ENCODE measurements around the gene CWC22.
"Not testable (repeated sequence)": the region's sequence is repeated elsewhere in the genome, so short reads cannot be mapped to it uniquely, and the experiment has no call there.

CWC22 gene

GRCh38 chr2:179990676-179991317 is 16.3 kb downstream of the CWC22 start:
- no peak for DNase-seq
- Mint-ChIP-seq H3K27ac (peak overlapping the region; percentile 73), H3K9me3 (no peaks in the 10 kb centered on the region), H3K4me1 (ENCODE audit: low read depth) (peaks cover 50% of the 10 kb centered on the region), H3K36me3 (ENCODE audit: low read depth) (peaks cover 74% of the 10 kb centered on the region), H3K4me3 (no peak overlapping the region), H3K27me3 (no peaks in the 10 kb centered on the region)

- Mint-ChIP-seq H3K4me3 (no peak overlapping the region), H3K27ac (no peak overlapping the region), H3K36me3 (ENCODE audit: low read depth) (peaks cover 90% of the 10 kb centered on the region), H3K27me3 (no peaks in the 10 kb centered on the region), H3K4me1 (ENCODE audit: low read depth) (peaks cover 40% of the 10 kb centered on the region), H3K9me3 (no peaks in the 10 kb centered on the region)
- no peak for DNase-seq
Measured at GRCh38 chr2:179987916-179988315, 19.2 kb downstream of the CWC22 start.

GRCh38 chr2:179985163-179985820 is 21.8 kb downstream of the CWC22 start:
- Mint-ChIP-seq H3K9me3 (no peaks in the 10 kb centered on the region), H3K36me3 (ENCODE audit: low read depth) (peaks cover 87% of the 10 kb centered on the region), H3K27ac (no peak overlapping the region), H3K4me1 (ENCODE audit: low read depth) (peaks cover 15% of the 10 kb centered on the region), H3K27me3 (no peaks in the 10 kb centered on the region), H3K4me3 (no peak overlapping the region)
- no peak for DNase-seq

GRCh38 chr2:179983250-179983932 is 23.7 kb downstream of the CWC22 start:
- Mint-ChIP-seq H3K36me3 (ENCODE audit: low read depth) (peaks cover 96% of the 10 kb centered on the region), H3K4me1 (ENCODE audit: low read depth) (peaks cover 10% of the 10 kb centered on the region), H3K9me3 (no peaks in the 10 kb centered on the region), H3K4me3 (no peak overlapping the region), H3K27me3 (no peaks in the 10 kb centered on the region), H3K27ac (no peak overlapping the region)
- no peak for DNase-seq

- Mint-ChIP-seq H3K36me3 (ENCODE audit: low read depth) (peaks cover 89% of the 10 kb centered on the region), H3K27ac (no peak overlapping the region), H3K4me1 (ENCODE audit: low read depth) (peaks cover 11% of the 10 kb centered on the region), H3K9me3 (no peaks in the 10 kb centered on the region), H3K27me3 (no peaks in the 10 kb centered on the region), H3K4me3 (no peak overlapping the region)
- DNase-seq: no peak
Measured at GRCh38 chr2:179981085-179981484, 26.0 kb downstream of the CWC22 start.

- H3K27ac Mint-ChIP-seq: no peak overlapping the region
- H3K4me3 Mint-ChIP-seq: no peak overlapping the region
- H3K9me3 Mint-ChIP-seq: no peaks in the 10 kb centered on the region
- H3K4me1 Mint-ChIP-seq (ENCODE audit: low read depth): peaks cover 4% of the 10 kb centered on the region
- H3K27me3 Mint-ChIP-seq: no peaks in the 10 kb centered on the region
- no peak for DNase-seq
- H3K36me3 Mint-ChIP-seq (ENCODE audit: low read depth): peaks cover 81% of the 10 kb centered on the region
Measured at GRCh38 chr2:179974761-179975160, 32.3 kb downstream of the CWC22 start.

GRCh38 chr2:179966778-179967394 is 40.2 kb downstream of the CWC22 start:
- no peak overlapping the region for H3K4me3 Mint-ChIP-seq
- no peak for DNase-seq
- no peaks in the 10 kb centered on the region for H3K9me3 Mint-ChIP-seq
- peak overlapping the region; percentile 11 for H3K27ac Mint-ChIP-seq
- H3K27me3 Mint-ChIP-seq: no peaks in the 10 kb centered on the region
- H3K36me3 Mint-ChIP-seq (ENCODE audit: low read depth): peaks cover 82% of the 10 kb centered on the region
- peaks cover 9% of the 10 kb centered on the region for H3K4me1 Mint-ChIP-seq (ENCODE audit: low read depth)

- no peak overlapping the region for H3K4me3 Mint-ChIP-seq
- peaks cover 9% of the 10 kb centered on the region for H3K4me1 Mint-ChIP-seq (ENCODE audit: low read depth)
- no peaks in the 10 kb centered on the region for H3K9me3 Mint-ChIP-seq
- H3K27me3 Mint-ChIP-seq: no peaks in the 10 kb centered on the region
- DNase-seq: no peak
- H3K27ac Mint-ChIP-seq: no peak overlapping the region
- H3K36me3 Mint-ChIP-seq (ENCODE audit: low read depth): peaks cover 81% of the 10 kb centered on the region
Measured at GRCh38 chr2:179965291-179966258, 41.5 kb downstream of the CWC22 start.

- no peaks in the 10 kb centered on the region for H3K27me3 Mint-ChIP-seq
- no peaks in the 10 kb centered on the region for H3K9me3 Mint-ChIP-seq
- peak overlapping the region; percentile 76 for H3K27ac Mint-ChIP-seq
- no peak for DNase-seq
- no peak overlapping the region for H3K4me3 Mint-ChIP-seq
- H3K4me1 Mint-ChIP-seq (ENCODE audit: low read depth): peaks cover 9% of the 10 kb centered on the region
- peaks cover 78% of the 10 kb centered on the region for H3K36me3 Mint-ChIP-seq (ENCODE audit: low read depth)
Measured at GRCh38 chr2:179963626-179964025, 43.5 kb downstream of the CWC22 start.

GRCh38 chr2:179958251-179958650 is 48.8 kb downstream of the CWC22 start:
- not testable (repeated sequence) for H3K9me3 Mint-ChIP-seq; H3K4me1 Mint-ChIP-seq (ENCODE audit: low read depth); H3K4me3 Mint-ChIP-seq; H3K27ac Mint-ChIP-seq; DNase-seq; H3K27me3 Mint-ChIP-seq
- peaks cover 69% of the 10 kb centered on the region for H3K36me3 Mint-ChIP-seq (ENCODE audit: low read depth)

GRCh38 chr2:179954026-179954425 is 53.1 kb downstream of the CWC22 start:
- no peak for DNase-seq
- H3K36me3 Mint-ChIP-seq (ENCODE audit: low read depth): peaks cover 76% of the 10 kb centered on the region
- no peaks in the 10 kb centered on the region for H3K27me3 Mint-ChIP-seq
- H3K9me3 Mint-ChIP-seq: no peaks in the 10 kb centered on the region
- no peaks in the 10 kb centered on the region for H3K4me1 Mint-ChIP-seq (ENCODE audit: low read depth)
- no peak overlapping the region for H3K4me3 Mint-ChIP-seq
- H3K27ac Mint-ChIP-seq: no peak overlapping the region

- Mint-ChIP-seq H3K4me1 (ENCODE audit: low read depth) (no peaks in the 10 kb centered on the region), H3K9me3 (no peaks in the 10 kb centered on the region), H3K36me3 (ENCODE audit: low read depth) (peaks cover 77% of the 10 kb centered on the region), H3K27ac (no peak overlapping the region), H3K27me3 (no peaks in the 10 kb centered on the region), H3K4me3 (no peak overlapping the region)
- no peak for DNase-seq
Measured at GRCh38 chr2:179953359-179953758, 53.7 kb downstream of the CWC22 start.

- H3K27me3 Mint-ChIP-seq: no peaks in the 10 kb centered on the region
- no peaks in the 10 kb centered on the region for H3K9me3 Mint-ChIP-seq
- no peaks in the 10 kb centered on the region for H3K4me1 Mint-ChIP-seq (ENCODE audit: low read depth)
- no peak overlapping the region for H3K27ac Mint-ChIP-seq
- H3K4me3 Mint-ChIP-seq: no peak overlapping the region
- H3K36me3 Mint-ChIP-seq (ENCODE audit: low read depth): peaks cover 78% of the 10 kb centered on the region
- no peak for DNase-seq
Measured at GRCh38 chr2:179952658-179953057, 54.4 kb downstream of the CWC22 start.

- no peak overlapping the region for H3K27ac Mint-ChIP-seq
- H3K4me1 Mint-ChIP-seq (ENCODE audit: low read depth): no peaks in the 10 kb centered on the region
- peaks cover 84% of the 10 kb centered on the region for H3K36me3 Mint-ChIP-seq (ENCODE audit: low read depth)
- no peaks in the 10 kb centered on the region for H3K27me3 Mint-ChIP-seq
- no peak overlapping the region for H3K4me3 Mint-ChIP-seq
- H3K9me3 Mint-ChIP-seq: no peaks in the 10 kb centered on the region
- no peak for DNase-seq
Measured at GRCh38 chr2:179951680-179952079, 55.4 kb downstream of the CWC22 start.
